Esophagus (tissue), 2 donors: ENCODE data around the gene PAM. TPM values are rescaled to one million over a fixed set of nuclear protein-coding genes. Genes with fewer than 3 reads are reported as not detected.

Source experiments
- H3K27ac ChIP-seq, 2 donors: one replicate each; pipeline ENCODE4 v1.5.1; 2013; ENCODE audit warnings: low read depth in 2 of 2, mild to moderate bottlenecking in 2 of 2, inconsistent platforms in 1 of 2, low read length in 1 of 2, moderate library complexity in 1 of 2
- H3K27me3 ChIP-seq, 2 donors: one replicate each; pipeline ENCODE4 v1.6.1; 2013; ENCODE audit warnings: low read length in 2 of 2, control low read depth in 1 of 2, mild to moderate bottlenecking in 1 of 2; ENCODE audit not compliant: insufficient read depth in 2 of 2, control insufficient read depth in 1 of 2
- H3K36me3 ChIP-seq, 2 donors: one replicate each; pipeline ENCODE4 v1.6.1; 2013; ENCODE audit warnings: low read length in 1 of 2; ENCODE audit not compliant: control insufficient read depth in 2 of 2, insufficient read depth in 2 of 2
- H3K4me1 ChIP-seq, 2 donors: one replicate each; pipeline ENCODE4 v1.6.1; 2013; ENCODE audit warnings: low read length in 1 of 2; ENCODE audit not compliant: control insufficient read depth in 2 of 2, insufficient read depth in 2 of 2
- H3K4me3 ChIP-seq, 2 donors: one replicate each; pipeline ENCODE4 v1.5.1; 2013; ENCODE audit warnings: low read length in 2 of 2, mild to moderate bottlenecking in 2 of 2, low read depth in 1 of 2, moderate library complexity in 1 of 2
- H3K9me3 ChIP-seq, 2 donors: one replicate each; pipeline ENCODE4 v1.6.1; 2013; ENCODE audit warnings: mild to moderate bottlenecking in 2 of 2, low read depth in 1 of 2, low read length in 1 of 2, moderate library complexity in 1 of 2; ENCODE audit not compliant: control insufficient read depth in 2 of 2, insufficient read depth in 1 of 2
- WGBS, 2 donors: extraction: QIAGEN DNeasy Blood & Tissue Kit; methylation state at CpG; one replicate each; pipeline ENCODE4 v1.1.7; 2013; 5-methylcytosine and 5-hydroxymethylcytosine counted together
- polyA plus RNA-seq, 2 donors: library from polyadenylated mRNA; stranded (reverse); fragments of 200-250 nt; gene quantifications; one replicate each; pipeline ENCODE4 v1.2.3, GENCODE V29; 2013
- donor health status: healthy with polysubstance abuse.
- donor health status: Bipolar disorder and iron deficiency.

Gene PAM
- polyA plus RNA-seq, 2 donors, result 23.8 to 30.9 TPM

DNA sequence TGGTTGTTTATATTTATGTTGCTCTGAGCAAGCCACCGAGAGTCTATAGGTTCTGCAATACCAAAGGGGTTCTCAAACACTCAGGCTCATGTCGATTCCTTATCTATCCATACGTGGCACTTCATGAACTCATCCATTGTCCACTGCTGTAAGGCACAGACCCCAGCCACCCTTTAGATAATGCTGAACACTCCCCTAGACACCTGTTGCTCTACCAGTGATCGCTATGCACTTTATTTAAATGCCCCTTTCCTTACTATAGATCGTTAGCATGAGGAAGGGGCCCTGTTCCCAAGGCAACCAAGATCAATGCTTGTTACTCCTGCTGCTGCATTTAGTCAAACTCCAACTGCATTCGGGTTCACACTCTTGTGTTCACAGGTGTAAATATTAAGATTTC lies 171.9 kb downstream of the PAM start:
- Histone ChIP-seq H3K4me3 (no peak overlapping the region), H3K9me3 (no peaks in the 10 kb centered on the region), H3K36me3 (peaks cover 0 to 5% of the 10 kb centered on the region in 2 donors), H3K27ac (no peak overlapping the region), H3K27me3 (no peaks in the 10 kb centered on the region), H3K4me1 (no peaks in the 10 kb centered on the region)
- WGBS, 2 donors, result 87 to 88% methylated on average over 6 of the region's 6 CpGs

DNA sequence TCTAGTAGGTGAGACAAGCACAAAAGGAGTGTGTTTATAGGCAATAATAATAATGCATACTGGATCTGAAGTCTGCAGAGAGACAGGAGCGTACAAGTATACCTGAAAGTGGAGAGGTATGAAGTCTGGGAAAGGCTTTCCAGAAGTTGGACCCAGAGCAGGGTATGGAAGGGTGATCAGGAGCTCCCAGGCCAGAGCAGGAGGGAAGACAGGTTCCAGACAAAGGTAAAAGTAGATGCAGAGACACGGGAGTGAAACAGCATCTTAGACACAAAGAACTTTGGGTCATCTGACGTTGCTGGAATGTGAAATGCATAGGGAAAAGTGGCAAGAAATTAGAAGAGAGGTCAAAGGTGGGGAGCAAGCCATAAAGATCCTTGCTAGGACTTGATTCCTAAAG lies 175.1 kb downstream of the PAM start:
- Histone ChIP-seq H3K4me1 (no peaks in the 10 kb centered on the region), H3K27me3 (no peaks in the 10 kb centered on the region), H3K36me3 (peaks cover 0 to 7% of the 10 kb centered on the region in 2 donors), H3K27ac (no peak overlapping the region), H3K4me3 (no peak overlapping the region), H3K9me3 (no peaks in the 10 kb centered on the region)
- 86 to 94% methylated on average over 3 of the region's 3 CpGs for WGBS, 2 donors

DNA sequence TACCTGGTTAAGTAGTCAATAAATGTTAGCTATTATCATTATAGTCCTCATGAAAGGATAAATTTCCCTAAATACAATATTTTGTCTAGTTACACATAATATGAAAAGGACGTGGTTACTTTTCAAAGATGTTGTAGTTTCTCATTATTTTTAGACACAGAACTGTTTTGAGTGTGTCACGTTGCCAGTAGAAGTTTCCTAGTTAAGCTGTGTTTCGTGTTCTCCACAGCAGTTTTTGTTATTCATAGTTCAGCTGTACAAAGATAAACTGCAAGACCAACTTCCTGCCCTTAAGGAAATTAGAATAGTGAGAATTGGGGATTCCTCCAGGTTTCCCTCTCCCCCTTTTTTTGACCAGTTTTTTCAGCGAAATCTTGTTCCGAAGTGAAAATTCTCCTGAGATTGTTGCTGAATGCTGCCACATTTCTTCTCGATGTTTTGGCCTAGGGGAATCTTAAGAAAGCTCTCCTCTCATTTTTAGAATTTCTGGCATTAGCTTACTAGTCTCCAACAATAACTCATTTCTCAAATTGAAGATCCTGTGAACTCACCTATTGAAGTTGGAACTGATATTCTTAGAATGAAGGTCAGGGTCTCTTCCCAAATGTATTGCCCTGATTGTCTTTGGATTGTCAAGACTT lies 176.1 kb downstream of the PAM start:
- H3K4me3 ChIP-seq, result no peak overlapping the region
- no peaks in the 10 kb centered on the region for H3K27me3 ChIP-seq
- peaks cover 0 to 7% of the 10 kb centered on the region in 2 donors for H3K36me3 ChIP-seq
- 75 to 78% methylated on average over 6 of the region's 6 CpGs for WGBS, 2 donors
- no peaks in the 10 kb centered on the region for H3K9me3 ChIP-seq
- no peaks in the 10 kb centered on the region for H3K4me1 ChIP-seq
- no peak overlapping the region for H3K27ac ChIP-seq

DNA sequence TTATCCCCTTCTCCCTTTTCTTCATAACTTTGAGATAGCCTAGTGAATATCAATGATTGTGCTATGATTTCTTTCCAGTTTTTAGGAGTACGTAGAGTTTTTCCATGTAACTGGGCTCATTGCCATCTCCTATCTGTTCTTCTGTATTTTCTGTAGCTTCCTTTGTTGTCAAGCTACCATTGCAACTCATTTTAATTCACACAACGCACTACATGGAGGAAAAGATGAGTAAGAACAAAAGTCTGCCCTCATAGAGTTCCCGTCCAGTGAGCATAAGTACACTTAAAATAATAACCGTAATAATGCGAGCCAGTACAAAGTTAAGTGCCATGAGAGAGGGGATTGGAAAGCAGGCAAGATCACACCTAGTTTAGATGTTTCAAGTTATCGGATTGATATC lies 177.7 kb downstream of the PAM start:
- Histone ChIP-seq H3K36me3 (peaks cover 0 to 2% of the 10 kb centered on the region in 2 donors), H3K4me3 (no peak overlapping the region), H3K4me1 (no peaks in the 10 kb centered on the region), H3K27me3 (no peaks in the 10 kb centered on the region), H3K27ac (no peak overlapping the region), H3K9me3 (no peaks in the 10 kb centered on the region)
- 87% methylated on average over 6 of the region's 6 CpGs for WGBS, 2 donors

DNA sequence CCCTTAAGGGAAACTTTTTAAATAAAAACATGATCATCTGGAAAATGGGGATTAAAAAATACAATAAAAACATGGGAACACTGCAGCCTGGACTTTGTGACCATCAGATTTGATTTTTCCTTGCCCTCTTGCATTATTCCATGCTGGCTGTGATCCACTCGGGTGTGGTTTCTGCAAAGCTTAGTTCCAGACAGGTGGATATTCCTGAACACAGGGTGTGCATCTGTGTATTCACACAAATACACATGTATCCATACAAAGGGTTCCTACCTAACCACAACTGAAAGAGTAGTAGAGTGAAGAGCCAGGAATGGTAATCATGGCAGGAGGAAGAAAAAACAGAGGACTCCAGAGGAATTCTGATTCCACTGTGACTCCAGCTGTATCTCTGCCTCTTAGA lies 178.2 kb downstream of the PAM start:
- no peak overlapping the region for H3K4me3 ChIP-seq
- no peak overlapping the region for H3K27ac ChIP-seq
- H3K4me1 ChIP-seq, result no peaks in the 10 kb centered on the region
- no peaks in the 10 kb centered on the region for H3K27me3 ChIP-seq
- H3K9me3 ChIP-seq, result no peaks in the 10 kb centered on the region
- peaks cover 0 to 2% of the 10 kb centered on the region in 2 donors for H3K36me3 ChIP-seq
- 82 to 97% methylated on average over 1 of the region's 1 CpG for WGBS, 2 donors

DNA sequence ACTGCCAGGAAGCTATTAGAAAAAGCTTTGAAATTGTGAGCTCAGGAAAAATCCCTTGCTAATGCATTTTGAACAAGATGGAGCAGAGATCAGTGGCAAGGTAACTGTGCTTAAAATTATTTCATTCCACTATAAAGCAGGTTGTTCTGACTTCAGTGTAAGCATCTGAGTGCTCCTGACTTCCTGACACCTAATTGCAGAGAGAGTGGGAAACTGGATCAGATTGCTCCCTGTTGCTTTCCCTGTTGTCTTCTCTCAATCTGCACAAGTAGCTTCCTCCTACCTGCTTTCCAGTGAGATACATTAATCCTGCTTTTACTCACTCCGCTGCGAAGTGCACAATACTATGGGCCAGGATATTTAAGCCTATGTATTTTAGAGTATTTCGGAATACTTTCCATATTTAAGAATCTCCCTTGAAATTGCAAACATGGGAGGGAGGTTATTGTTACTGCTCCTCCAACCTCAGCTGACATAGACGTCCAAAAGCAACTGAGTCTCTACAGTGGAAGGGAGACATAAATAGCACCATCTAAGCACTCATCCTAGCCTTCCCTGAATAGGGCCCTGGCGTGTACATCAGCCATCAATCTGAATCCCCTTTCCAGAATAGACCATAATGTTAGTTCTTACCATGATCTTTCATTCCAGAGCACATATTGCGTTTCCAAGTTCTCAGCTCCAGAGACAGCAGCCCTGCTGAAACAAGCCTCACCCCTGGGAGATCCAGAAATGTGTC lies 178.8 kb downstream of the PAM start:
- Histone ChIP-seq H3K36me3 (peaks cover 0 to 2% of the 10 kb centered on the region in 2 donors), H3K4me1 (no peaks in the 10 kb centered on the region), H3K9me3 (no peaks in the 10 kb centered on the region), H3K27me3 (no peaks in the 10 kb centered on the region), H3K27ac (no peak overlapping the region), H3K4me3 (no peak overlapping the region)
- WGBS, 2 donors, result 94 to 96% methylated on average over 6 of the region's 6 CpGs

DNA sequence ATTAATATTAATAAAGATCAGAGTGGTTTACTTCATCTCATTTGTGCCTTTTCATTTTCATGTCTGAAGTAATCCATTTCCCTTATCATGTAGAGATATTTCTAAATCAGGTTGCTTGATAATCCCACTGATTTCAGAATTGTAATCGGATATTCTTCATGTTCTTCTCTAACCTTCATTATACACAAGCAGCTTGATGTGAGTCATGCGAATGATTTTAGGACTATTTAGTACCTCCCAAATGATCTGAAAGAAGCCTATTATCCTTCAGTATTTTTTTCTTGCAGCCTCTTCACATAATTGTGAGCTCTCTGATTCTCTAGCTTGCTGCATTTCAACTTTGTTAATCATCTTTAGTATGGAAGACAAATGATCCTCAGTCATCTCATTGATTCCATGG lies 182.8 kb downstream of the PAM start:
- Histone ChIP-seq H3K4me3 (no peak overlapping the region), H3K36me3 (peaks cover 0 to 2% of the 10 kb centered on the region in 2 donors), H3K27me3 (no peaks in the 10 kb centered on the region), H3K9me3 (no peaks in the 10 kb centered on the region), H3K27ac (no peak overlapping the region), H3K4me1 (no peaks in the 10 kb centered on the region)
- 95 to 97% methylated on average over 2 of the region's 2 CpGs for WGBS, 2 donors

DNA sequence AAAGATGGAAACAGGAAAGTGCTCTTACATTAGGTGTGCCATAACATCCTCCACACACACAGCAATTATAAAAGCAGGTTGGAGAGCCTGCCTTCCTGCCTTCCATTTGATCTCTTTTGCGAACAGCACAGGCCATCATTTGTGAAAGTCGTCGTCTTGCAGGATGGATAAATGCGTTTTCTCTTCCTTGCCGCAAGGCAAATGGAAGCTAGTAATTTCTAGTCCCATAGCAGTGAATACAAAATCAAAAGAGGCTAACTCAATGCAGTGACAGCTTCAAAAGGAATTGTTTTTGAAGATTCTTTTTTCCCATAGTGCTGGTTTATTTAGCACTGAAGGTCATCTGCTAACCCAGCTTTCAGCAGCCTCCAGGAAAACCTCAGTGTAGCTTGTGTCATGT lies 186.0 kb downstream of the PAM start:
- H3K4me3 ChIP-seq, result no peak overlapping the region
- 86 to 92% methylated on average over 5 of the region's 5 CpGs for WGBS, 2 donors

DNA sequence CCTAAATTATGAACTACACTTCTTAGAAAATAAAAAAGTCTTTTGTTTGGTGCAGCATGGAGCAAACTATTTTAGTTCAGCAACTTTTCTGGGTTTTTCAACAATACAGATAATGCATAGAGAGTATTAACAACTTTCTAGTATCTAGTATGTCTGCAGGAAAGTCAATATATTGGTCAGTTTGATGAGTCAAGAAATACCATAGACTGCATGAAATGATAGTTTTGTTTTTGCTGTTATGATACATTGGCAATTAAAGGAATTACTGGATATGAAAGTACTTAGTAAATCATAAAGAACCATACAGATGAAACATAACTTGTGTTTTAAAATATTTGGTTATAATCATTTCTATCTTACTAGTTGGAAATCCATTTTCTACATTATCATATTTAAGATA lies 191.3 kb downstream of the PAM start:
- no peak overlapping the region for H3K4me3 ChIP-seq
- H3K4me1 ChIP-seq, result no peaks in the 10 kb centered on the region
- H3K36me3 ChIP-seq, result no peaks in the 10 kb centered on the region
- no peaks in the 10 kb centered on the region for H3K27me3 ChIP-seq
- H3K27ac ChIP-seq, result no peak overlapping the region
- H3K9me3 ChIP-seq, result no peaks in the 10 kb centered on the region

More for the DNA sequence above, 186.0 kb downstream of the PAM start:
- H3K36me3 ChIP-seq, result no peaks in the 10 kb centered on the region
- no peaks in the 10 kb centered on the region for H3K27me3 ChIP-seq
- no peak overlapping the region for H3K27ac ChIP-seq
- H3K4me1 ChIP-seq, result no peaks in the 10 kb centered on the region
- H3K9me3 ChIP-seq, result no peaks in the 10 kb centered on the region

DNA sequence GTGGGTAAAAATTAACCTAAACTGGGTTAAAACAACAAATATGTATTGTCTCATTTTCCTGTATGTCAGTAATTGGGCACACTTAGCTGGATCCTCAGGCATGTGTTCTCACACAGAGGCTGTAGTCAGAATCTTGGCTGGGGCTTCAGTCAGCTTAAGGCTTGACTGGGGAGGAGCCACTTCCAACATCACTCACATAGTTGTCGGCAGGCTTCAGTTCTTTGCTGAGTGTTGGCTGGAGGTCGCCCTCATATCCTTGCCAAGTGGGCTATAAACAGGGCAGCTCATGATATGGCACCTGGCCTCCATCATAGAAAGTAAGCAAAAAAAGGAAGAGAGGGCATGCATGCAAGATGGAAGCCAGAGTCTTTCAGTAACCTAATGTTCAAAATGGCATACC lies 191.9 kb downstream of the PAM start:
- 71 to 75% methylated on average over 2 of the region's 2 CpGs for WGBS, 2 donors
- Histone ChIP-seq H3K36me3 (no peaks in the 10 kb centered on the region), H3K27me3 (no peaks in the 10 kb centered on the region), H3K9me3 (no peaks in the 10 kb centered on the region), H3K4me1 (no peaks in the 10 kb centered on the region), H3K27ac (no peak overlapping the region), H3K4me3 (no peak overlapping the region)
